Cardiac fibroblast (primary cell): Measurements from ENCODE around the gene PIGC.

Experiments
- DNase-seq, 2 donors: peaks; one replicate each; pipeline versions ENCODE4 v3.0.0 to v3.0.0-alpha.2; 2010; ENCODE audit warnings: low read depth in 2 of 2
- H3K4me3 ChIP-seq, 2 donors: replicated peaks in 1 of 2; 1 replicate in 1 of 2; 2 replicates in 1 of 2; pipeline ENCODE4 v1.5.1; 2011; ENCODE audit warnings: low read depth in 2 of 2, low read length in 2 of 2, mild to moderate bottlenecking in 2 of 2, moderate library complexity in 1 of 2
- TF ChIP-seq, protein P1 (sequence below): IDR thresholded peaks from one replicate; pipeline ENCODE4 v1.5.1; 2011; ENCODE audit warnings: low read depth, mild to moderate bottlenecking, low read length, inconsistent platforms

Gene PIGC

DNA sequence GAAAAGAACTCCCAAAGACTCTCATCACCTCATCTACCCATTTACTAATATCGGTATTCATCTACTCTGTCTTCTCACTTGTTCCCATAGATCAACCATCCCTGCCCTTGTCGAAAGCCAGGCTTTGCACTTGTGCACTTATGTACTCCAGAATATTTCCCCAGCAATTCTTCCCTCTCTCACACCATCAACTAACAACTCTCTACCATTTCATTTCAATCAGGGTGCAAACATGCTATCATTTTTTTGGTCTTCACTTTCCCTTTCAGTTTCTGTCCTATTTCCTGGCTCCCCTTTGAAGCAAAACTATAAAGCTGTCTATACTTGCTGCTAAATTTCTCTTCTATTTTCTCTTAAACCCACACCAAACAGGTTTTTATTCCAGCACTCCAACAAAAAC lies 16.7 kb downstream of the PIGC start:
- no peak overlapping the region for H3K4me3 ChIP-seq
- TF ChIP-seq, protein P1, sequence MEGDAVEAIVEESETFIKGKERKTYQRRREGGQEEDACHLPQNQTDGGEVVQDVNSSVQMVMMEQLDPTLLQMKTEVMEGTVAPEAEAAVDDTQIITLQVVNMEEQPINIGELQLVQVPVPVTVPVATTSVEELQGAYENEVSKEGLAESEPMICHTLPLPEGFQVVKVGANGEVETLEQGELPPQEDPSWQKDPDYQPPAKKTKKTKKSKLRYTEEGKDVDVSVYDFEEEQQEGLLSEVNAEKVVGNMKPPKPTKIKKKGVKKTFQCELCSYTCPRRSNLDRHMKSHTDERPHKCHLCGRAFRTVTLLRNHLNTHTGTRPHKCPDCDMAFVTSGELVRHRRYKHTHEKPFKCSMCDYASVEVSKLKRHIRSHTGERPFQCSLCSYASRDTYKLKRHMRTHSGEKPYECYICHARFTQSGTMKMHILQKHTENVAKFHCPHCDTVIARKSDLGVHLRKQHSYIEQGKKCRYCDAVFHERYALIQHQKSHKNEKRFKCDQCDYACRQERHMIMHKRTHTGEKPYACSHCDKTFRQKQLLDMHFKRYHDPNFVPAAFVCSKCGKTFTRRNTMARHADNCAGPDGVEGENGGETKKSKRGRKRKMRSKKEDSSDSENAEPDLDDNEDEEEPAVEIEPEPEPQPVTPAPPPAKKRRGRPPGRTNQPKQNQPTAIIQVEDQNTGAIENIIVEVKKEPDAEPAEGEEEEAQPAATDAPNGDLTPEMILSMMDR: no peak
- no peak for DNase-seq

DNA sequence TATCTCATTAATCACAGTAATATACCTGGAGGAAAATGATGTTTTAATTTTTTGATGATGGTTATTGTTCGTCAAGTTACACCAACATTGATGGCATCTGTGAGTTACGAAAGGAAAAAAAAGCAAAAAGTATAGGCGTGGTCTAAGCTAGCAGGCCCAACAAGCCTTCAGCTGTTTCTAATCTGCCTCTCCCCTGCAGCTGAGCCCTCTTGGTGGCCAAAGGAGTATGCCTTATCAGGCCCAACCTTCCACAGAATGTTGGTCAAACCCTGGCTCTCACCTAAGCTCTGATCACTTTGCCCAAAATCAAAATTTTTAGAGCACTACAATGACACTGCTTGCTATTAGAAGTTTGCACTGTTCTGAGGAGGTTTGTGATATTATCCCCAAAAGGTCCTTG lies 18.5 kb downstream of the PIGC start:
- TF ChIP-seq, protein P1: no peak
- H3K4me3 ChIP-seq: no peak overlapping the region
- DNase-seq: no peak

DNA sequence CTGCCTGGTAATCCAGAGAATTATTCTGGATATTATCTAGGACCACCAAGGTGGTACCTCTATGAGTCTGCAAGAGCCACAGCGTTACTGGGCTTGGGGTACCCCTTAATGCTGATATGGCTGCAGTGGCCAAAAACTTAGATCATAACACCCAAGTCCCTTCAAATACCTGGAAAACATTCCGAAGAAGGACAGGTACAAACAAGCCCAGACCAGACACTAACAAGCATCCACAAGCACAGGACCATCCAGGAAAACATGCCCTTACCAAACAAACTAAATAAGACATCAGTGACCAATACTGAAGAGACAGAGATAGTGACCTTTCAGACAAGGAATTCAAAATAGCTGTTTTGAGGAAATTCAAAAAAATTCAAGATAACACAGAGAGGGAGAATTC lies 20.5 kb downstream of the PIGC start:
- TF ChIP-seq, protein P1: no peak
- no peak for DNase-seq
- no peak overlapping the region for H3K4me3 ChIP-seq

DNA sequence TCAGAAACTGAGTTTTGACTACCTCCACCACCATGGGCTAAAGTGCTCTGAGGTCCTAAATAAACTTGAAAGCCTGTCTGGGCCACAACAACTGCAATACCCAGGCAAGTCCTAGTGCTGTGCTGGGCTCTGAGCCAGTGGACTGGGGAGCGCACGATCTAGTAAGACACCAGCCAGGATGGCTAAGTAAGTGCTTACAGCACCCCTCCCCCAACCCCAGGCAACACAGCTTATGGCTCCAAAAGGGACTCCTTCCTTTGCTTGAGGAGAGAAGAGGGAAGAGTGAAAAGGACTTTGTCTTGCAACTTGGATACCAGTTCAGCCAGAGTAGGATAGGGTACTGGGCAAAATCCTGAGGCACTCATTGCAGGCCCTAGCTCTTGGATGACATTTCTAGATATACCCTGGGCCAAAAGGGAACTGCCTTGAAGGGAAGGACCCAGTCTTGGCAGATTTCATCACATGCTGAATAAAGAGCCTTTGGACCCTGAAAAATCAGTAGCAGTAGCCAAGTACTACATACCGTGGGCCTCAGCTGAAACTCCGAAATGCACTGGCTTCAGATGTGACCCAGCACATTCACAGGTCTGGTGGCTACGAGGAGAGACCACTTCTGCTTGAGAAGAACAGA lies 21.8 kb downstream of the PIGC start:
- H3K4me3 ChIP-seq: no peak overlapping the region
- TF ChIP-seq, protein P1: no peak
- no peak for DNase-seq

DNA sequence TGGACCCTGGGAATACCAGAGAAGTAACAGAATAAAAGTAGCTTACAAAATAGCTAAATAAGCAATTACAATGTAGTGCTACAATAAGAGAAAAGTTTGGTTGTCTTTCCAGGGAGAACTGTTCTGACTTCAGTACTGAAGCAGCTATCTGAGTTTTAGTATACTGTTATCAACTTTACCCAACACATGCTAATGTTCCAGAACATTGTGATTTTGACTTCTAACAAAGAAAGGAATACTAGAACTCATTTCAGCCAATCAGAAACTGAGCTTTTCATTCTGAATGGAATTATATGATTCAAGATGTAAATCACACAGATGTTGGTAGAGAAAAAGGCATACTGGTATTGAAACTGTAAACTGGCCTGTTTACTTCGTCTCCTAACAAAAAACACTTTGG lies 23.5 kb downstream of the PIGC start, which contains the start of gene C1orf105:
TSS of gene C1orf105 (plus strand) at position 301 of the 400 bp plus-strand sequence. CDS start 201 bp downstream, outside the sequence.
- no peak for DNase-seq
- TF ChIP-seq, protein P1: no peak
- no peak within 1 kb of the TSS for H3K4me3 ChIP-seq

DNA sequence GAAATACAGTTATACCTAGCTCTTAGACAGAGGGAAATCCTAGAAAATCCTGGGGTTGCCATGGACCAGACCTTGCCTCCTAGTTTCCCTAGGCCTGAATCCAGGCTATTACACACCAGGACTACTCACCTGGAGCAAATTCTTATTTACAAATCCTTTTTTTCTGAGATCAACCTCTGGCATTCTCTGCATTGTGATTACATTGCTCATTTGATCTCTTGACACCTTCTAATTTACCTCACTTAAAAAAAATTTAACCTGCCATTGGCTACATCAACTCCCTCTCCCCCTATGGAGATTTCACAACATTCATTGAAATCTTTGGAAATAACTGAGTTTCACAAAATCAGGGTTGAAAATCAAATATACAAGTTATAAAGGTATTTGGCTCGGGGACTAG lies 26.3 kb downstream of the PIGC start:
- H3K4me3 ChIP-seq: no peak overlapping the region
- TF ChIP-seq, protein P1: no peak
- no peak for DNase-seq
